Right ventricle myocardium superior (tissue), 1 donor: ENCODE data around the gene MAB21L3. TPM values are rescaled to one million over a fixed set of nuclear protein-coding genes. Genes with fewer than 3 reads are reported as not detected.

ENCODE experiments used
- ATAC-seq: fragments of 200-7000 bp; cut with Tn5 transposase; one replicate; pipeline ENCODE4 v1.9.1; 2020; ENCODE audit warnings: mild to moderate bottlenecking; ENCODE audit not compliant: poor library complexity
- DNase-seq: peaks from one replicate; pipeline ENCODE4 v3.0.0-alpha.2; 2020
- intact Hi-C: fragments of 100-400 bp; cut with DNase I; formaldehyde crosslinking; loops from one replicate; pipeline ENCODE4 v1.11.2; 2022
- long read RNA-seq: library from polyadenylated mRNA; unstranded; transcript quantifications from one replicate; pipeline ENCODE4 v2.0.0, GENCODE V29; 2021
- total RNA-seq: library from RNA; stranded (reverse); fragmentation: NEBNext Ultra II Directional; extraction: Animal tissue kit (Norgen Biotek cat#: 25700); gene quantifications from one replicate; pipeline ENCODE4 v1.2.1, GENCODE V29; 2021
- donor health status: DM: no; HTN: yes; CAD: no; lungs with severe emphysema.

MAB21L3 gene
- not detected for total RNA-seq
- long read RNA-seq: 0 reads

DNA sequence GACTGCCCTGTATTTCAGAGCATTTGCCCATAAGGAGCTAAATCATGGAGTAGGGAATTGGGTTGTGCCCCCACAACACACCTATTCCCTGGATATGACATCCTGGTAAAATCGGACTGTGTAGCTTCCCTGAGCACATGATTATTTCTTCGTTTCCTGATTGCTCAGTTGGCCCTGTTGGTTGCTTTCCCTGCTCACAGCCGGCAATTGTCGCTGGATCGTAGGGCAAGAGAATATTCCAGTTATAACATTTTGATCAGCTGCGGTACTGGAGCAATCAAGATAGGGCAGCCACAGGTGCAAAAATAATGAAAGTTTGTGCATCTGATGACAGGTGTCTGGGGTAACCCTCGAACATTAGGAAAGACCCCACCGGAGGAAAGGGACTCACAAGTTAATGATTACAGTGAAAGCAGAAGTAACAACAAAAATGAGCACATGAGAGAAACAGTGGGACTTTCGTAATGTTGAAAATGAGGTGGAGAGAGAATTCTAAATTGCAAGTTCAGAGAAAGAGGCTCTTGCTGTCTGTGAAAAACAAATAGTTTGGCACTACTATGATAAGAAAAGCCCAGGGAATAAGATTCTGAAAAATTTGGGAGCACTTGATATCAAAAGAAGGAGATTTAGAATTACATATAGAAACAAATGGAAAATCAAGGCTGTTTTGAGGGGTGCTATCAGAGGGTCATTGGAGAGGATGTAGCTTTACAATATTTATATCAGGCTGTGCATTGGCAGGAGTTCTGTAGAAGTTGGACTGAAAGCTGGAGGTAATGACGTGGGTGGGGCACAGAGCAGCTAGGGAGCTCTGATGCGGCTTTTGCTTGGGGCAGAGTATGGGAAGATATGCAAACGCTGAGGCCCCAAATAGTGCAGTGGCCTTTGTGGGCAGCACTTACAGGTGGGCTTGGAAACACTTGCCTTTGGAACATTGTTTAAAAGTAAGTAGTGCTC, at the start of gene MAB21L3:
Gene MAB21L3, plus strand, starts transcription at position 833 of the 957 bp plus-strand sequence. CDS start 1,217 bp downstream, outside the sequence.
- DNase-seq (no peak), ATAC-seq (peak; percentile 58)
- intact Hi-C loops: no loop called here

DNA sequence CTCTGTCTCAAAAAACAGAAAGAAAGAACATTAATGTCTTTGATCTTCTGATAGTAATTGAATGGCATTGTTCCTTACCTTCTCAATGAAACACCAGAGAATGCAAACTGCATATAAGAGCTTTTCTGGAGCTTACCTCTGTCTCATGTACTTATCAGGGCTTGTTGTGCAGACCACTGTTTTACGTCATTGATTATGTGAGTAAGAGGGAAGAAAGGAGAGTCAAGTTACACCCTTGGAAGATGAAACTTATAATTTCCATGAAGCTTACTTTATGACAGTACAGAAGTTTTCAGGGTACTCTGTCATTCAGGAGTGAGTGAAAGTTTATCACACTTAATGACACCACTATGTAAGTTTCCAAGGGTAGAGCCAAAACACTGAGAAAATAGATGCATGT, 49.0 kb upstream of the MAB21L3 start:
- no peak for DNase-seq
- intact Hi-C loops: no loop called here
- no peak for ATAC-seq

DNA sequence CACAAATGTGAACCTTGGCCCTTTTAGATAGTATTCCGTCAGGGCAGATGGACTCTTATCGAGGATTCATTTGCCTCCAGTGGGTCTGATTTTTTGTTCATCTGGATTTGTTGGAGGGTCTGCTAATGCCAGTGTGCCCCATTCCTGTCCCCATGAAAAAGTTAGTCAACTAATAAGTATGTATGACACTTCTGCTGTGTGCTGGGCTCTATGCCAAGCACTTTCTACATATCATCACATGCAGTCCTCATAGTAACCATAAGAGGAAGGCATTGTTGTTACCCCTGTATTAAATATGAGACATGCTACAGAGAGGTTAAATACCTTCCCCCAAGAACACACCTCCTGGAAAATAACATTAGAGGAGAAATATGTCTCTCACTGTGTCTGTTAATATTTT, 46.6 kb upstream of the MAB21L3 start:
- no peak for ATAC-seq
- intact Hi-C loops: no loop called here
- DNase-seq: no peak

DNA sequence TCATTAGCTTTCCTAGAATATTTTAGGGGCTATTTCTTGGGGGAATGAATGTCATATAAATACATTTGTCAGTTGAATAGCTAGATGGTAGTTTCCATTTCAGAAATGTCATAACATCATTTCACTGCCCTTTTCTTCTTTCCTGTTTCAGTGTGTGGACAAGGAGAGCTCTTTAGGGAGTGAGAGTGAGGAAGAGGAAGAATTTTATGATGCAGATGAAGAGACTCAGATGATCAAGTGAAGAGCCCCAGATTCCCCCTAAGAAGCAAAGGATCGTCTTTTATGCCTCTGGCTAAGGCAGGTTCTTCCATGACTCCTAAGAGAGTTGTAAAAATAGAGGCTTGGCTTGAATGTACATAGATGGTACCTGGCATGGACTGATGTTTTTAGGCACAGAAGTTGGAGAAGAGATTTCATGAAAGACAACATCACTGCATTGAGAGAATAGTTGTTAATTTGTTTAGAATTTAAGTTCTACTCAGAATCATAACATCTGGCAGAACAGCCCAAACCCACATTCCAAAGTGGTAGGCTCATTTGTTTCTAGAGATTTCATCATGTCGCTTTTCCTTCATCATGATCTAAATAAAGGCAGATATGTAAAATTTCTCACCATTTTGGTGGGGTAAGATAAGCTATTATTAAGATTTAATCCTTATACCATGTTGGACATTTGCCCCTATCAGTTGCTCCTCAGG, 44.2 kb upstream of the MAB21L3 start:
- intact Hi-C loops: no loop called here
- DNase-seq (no peak), ATAC-seq (peak; percentile 67)

DNA sequence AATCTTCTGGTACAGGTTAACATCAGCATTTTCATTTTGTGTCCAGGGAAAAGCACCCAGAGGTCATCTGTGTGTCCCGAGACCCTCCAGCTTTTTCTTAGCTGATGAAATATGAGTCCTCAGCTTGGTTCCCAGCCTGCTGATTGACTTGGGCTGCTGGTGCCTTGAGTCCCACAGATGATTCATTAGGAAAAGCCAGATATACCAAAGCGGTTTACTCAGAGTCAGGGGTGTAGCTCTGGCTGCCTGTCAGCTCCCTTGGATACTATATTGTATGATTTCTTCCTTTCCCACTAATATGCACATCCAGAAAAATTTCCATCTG, 43.7 kb upstream of the MAB21L3 start:
- ATAC-seq (peak; percentile 90), DNase-seq (peak; percentile 50)
- intact Hi-C loops: no loop called here

DNA sequence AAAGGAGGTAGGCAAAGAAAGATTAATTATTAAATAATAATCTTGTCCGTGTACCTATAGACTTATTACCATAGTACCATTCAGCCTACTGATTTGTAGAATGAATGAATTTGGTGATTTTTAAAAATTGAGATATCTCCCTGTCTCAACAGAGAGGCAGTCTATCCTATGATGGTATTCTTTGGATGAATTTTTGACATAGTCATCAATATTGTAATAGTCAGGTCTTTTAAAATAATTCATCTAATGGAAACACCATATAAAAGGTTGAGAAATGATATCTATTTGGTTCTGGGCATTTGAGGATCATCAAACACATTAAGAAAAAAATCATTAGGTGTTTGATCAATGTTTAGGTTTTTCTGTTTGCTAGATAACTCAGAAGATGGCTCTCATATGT, 35.6 kb upstream of the MAB21L3 start:
- no peak for ATAC-seq

DNA sequence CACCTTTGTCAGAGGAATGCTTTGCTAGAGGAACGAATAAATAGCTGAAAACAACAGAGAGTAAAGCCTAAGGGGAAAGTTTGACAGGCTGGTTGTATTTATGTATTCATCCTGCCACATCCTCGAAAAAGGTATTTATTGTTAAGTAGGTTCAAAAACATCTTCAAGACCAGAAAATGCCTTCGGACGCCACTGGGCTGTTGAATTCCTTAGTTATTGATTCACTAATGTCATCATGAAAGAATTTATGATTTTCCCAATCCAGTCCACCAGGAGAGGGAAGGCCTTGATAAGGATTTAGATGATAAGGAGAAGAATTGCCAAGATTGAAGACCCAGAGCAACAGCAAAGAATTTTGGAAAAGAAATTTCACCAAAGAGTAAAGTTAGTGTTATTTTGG, 35.2 kb upstream of the MAB21L3 start:
- intact Hi-C loops: no loop called here
- DNase-seq (no peak), ATAC-seq (no peak)

More for the DNA sequence above, 35.6 kb upstream of the MAB21L3 start:
- no peak for DNase-seq
- intact Hi-C loops: no loop called here

DNA sequence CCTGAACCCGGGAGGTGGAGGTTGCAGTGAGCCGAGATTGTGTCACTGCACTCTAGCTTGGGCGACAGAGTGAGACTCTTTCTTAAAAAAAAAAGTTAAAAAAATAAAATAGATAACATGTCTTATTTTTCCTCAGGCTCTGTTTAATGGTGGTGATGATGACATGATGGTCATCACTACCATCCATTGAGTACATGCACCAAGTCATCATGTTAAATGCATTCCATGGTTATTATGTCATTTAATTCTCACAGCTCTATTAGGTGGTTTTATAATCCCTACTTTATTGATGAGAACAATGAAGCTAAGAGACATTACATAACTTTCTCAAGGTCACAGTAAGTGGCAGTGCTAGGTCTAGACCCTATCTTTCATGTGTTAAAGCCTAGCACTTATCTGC, 34.4 kb upstream of the MAB21L3 start:
- no peak for ATAC-seq
- no peak for DNase-seq
- intact Hi-C loops: no loop called here

DNA sequence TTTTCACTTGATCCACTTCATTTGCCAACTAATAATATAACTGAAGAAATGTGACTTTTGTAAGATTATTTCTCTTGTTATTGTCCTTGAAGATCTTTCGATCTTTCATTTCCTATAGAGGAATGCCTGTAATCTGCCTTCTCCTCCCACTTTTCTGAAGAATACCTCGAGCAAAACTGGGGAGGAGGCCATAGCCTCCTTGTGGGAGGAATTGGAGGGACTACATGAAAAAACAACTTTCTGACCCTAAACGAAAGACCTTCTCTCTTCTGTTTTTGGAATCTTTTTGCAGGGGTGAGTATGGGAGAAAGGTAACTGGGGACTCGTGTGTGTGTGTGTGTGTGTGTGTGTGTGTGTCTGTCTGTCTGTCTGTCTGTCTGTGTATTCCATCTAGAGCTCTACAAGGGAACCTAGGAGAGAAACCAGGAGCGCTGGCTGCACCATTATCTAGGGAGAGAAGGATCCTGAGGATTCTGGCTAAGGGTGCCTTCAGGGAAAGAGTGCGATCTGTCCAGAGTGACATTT, 32.4 kb upstream of the MAB21L3 start:
- intact Hi-C loops: no loop called here
- DNase-seq (no peak), ATAC-seq (no peak)

DNA sequence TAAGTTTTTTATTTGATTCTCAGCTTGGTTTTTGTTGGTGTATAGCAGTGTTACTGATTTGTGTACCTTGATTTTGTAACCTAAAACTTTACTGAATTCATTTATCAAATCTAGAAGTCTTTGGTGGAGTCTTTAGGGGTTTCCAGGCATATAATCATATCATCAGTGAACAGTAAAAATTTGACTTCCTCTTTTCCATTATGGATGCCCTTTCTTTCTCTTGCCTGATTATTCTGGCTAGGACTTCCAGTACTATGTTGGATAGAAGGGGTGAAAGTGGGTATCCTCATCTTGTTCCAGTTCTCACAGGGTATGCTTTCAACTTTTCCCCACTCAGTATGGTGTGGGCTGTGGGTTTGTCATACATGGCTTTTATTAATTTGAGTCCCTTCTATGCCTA, 23.6 kb upstream of the MAB21L3 start:
- DNase-seq (no peak), ATAC-seq (no peak)
- intact Hi-C loops: no loop called here

DNA sequence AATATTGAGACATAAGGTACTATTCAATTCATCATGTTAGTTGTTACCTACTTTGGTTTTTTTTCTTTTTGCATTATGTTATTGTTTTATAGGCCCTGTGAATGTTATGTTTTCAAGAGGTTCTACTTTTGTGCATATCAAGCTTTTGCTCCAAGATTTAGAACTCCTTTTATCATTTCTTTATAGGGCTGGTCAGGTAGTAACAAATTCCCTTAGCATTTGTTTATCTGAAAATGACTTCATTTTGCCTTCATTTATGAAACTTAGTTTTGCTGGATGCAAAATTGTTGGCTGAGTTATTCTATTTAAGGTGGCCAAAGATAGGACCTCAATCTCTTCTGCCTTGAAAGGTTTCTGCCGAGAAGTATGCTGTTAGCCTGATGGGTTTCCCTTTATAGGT, 21.3 kb upstream of the MAB21L3 start:
- DNase-seq: no peak
- intact Hi-C loops: no loop called here
- no peak for ATAC-seq

DNA sequence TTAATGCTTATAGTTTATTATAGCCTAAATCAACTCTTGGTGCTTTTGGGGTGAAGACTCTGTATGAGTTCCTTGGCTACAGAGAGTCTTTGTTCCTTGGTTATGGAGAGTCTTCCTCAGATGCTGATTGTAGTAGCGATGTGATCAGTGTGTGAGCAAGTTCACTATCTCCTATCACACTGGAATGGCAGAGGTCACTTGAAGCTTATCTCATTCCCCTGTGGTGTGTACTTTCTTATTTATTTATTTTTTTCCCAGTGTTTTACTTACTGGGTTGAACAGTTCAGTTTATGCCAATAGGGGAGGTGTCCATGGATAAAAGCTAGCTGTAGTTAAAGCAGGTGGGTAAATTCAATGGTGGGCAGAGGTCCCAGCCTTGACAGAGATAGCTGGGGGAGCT, 20.1 kb upstream of the MAB21L3 start:
- intact Hi-C loops: no loop called here
- DNase-seq (no peak), ATAC-seq (no peak)

DNA sequence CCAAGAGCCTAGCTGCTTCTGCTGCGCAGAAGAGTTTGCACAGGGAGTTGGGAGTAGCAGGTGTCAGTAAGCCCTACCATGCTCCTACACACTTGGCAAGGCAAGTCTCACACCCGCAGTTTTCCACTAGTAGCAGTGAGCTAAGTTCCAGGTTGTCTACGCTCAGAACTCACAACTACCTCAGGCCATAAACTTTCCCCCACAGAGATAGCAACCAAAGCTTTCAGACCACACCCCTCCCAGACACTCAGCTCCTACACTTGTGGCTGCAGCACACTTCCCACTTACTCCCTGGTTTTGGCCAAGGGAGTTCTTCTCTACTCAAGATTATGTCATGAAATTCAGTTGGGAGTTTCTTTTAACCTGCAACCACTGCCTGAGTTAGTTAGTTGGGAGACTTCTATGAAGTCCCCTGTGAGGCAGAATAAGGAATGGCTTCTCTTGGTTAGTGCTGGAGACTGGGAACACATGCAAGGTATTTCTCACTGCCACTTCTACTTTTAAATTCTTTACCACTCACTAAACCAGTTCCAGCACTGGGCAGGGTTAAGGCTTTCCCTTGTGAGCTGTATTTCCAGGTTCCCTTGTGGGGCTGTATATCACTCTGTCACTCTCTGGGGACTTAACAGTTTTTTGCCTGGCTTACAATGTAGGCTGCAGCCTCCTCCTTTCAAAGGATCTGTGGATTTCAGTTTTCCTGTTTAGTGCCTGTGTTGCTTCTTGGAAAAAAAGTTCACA, 18.3 kb upstream of the MAB21L3 start:
- intact Hi-C loops: no loop called here
- DNase-seq (no peak), ATAC-seq (no peak)

DNA sequence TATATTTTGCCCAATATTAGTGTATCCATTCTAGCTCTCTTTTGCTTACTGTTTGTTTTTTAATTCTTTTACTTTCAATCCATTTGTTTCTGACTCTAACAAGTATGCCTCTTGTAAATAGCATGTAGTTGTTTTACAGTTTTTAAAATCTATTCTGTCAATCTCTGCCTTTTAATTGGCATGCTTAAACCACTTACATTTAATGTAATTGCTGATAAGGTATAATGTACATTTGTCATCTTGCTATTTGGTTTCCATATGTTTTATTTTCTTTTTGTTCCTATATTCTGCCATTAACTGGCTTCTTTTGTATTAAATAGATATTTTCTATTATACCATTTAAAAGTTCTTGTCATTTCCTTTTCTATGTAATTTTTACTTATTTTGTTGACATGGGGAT, 16.2 kb upstream of the MAB21L3 start:
- no peak for DNase-seq
- intact Hi-C loops: no loop called here
- no peak for ATAC-seq

DNA sequence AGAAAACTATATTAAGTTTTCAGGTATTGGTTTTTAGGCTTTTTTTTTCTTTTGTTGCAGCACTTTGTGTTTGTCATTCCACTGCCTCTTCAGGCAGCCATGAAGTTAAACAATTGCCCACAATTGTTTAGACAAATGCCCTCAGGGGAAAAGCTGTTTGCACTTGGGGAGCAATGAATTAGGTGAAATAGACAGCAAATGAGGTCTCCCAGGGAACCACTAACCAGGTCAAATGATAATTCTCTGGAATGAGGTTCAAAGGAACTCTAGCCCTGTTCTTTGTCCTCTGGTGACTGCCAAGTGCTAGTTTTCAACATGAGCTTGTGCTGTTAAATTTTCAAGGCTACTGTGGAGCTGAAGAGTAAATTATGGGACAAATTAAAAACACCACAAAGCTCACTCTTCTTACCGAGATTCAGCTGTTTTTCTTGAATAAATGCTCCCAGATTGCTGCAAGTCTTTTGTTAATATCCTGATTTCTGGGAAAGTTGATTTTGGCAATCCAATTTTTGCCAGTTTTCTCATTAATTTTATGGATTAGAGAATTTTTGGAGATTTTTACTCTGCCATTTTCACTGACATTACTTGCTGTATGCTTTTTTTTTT, 15.1 kb upstream of the MAB21L3 start:
- no peak for DNase-seq
- ATAC-seq: no peak
- intact Hi-C loops: no loop called here

DNA sequence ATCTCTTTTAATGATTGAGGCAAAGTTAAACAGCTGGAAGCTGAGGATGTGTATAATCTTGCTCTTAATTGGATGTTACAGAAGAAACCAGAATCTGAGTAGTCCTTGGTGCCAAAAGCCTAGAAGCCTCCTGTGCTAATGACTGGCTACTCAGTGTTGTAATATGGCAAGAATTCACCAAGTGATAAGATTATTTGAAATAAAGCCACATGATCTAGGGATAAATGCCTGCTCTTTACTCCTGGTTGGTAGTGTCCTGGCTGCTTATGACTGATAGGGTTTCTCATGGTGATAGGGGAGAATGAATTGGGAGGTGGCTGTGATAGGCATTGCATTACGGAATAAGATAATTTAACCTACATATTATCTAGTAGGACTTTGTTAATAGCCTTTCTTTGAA, 13.6 kb upstream of the MAB21L3 start:
- DNase-seq (no peak), ATAC-seq (no peak)
- intact Hi-C loops: no loop called here

DNA sequence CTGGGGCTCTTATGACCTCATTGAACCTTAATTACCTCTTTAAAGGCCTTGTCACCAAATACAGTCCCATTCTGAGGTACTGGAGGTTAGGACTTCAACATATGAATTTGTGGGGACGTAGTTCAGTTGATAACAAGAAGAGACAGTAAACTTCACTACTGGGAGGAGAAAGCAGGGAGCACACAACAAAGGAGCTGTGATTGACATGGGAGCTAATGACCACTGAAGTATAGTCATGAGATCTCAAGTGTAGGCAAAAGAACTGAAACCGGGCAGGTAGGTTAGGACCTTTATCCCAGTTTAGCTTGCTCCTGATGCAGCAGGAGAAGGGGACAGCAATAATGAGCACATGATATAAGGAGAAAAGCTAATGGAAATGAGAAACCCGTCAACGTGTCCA, 11.8 kb upstream of the MAB21L3 start:
- intact Hi-C loops: no loop called here
- ATAC-seq: no peak
- DNase-seq: no peak

DNA sequence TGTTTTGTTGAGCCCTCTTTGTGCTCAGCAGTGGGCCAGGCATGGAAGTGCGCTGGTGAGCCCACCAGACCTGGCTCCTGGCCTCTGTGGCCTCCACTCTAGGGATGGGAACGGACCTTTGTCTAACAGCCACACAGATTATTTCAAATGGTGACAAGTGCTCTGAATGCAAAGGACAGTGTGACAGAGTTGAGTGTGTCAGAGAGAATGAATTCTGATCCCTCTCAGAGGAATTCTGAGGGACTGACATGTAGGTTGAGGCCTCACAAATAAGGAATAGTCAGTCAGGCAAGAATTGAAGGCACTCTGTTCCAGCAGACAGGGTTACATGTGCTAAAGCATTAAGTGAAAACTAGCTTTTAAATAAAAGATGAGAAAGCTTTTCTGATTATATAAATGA, 11.3 kb upstream of the MAB21L3 start:
- DNase-seq: no peak
- no peak for ATAC-seq
- intact Hi-C loops: no loop called here

DNA sequence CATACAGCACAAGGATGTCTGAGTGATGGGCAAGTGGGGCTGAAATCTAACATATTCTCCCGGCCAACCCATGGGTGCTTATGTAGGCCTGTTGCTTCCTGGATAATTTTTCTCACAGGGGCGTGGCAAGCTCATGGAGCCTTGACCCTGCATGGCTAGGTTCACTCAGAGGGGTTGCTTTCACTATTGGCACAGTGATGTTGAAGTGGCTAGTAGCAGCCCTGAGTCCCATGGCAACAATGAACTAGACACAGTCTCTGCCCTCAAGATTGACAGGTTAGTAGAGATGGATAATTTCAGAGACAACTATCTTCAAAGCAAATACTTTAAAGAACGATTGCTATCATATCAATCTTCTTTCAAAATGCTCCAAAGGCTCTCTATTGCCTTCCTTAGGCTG, 6.5 kb upstream of the MAB21L3 start:
- intact Hi-C loops: no loop called here
- no peak for DNase-seq
- no peak for ATAC-seq
